ENCODE data around the gene SPAAR. TPM values are rescaled to one million over a fixed set of nuclear protein-coding genes. Genes with fewer than 3 reads are reported as not detected.
"Not testable (repeated sequence)": the region's sequence is repeated elsewhere in the genome, so short reads cannot be mapped to it uniquely, and the experiment has no call there.

The SPAAR gene
- total RNA-seq, 1 donor from 2014 or later = 0.56 TPM

DNA sequence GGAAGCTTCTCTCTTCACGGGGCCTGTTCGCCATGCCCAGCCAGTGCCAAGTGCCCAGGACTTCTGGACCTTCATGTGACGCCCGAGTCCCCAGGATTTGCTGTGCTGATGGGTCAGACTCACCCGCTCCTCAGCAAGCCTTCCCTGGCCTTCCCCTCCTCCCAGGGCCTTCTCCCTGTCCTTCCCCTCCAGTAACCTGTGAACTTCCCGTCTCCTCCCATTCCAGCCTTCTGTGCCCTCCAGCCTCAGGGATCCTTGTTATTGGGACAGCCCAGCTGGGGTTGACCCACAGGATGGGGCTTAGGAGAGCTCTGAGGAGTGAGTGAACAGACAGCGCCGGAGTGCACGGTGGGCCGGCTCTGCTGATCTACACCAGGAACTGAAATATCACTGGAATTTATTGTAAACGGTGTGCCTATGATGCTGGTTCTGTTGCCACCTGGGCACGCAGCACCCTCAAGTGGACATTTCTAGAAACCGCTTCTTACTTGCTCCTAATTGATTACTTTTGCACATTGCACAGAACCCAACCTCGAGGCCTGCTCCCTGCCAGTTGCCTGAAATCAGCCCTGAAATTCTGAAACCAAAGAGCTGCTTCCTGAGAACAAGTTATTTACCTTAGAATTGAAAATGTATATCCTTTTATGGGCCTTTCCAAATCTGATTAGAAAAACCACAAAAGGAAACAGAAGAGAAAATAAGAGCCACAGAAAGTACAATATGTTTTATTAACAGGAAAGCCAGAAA, 1.5 kb downstream of the SPAAR start:
- Mint-ChIP-seq H3K4me1 (ENCODE audit: unreplicated experiment) (peaks cover 59% of the 10 kb centered on the region), H3K4me3 (ENCODE audit: unreplicated experiment) (peak overlapping the region; percentile 31), H3K27me3 (ENCODE audit: unreplicated experiment) (no peaks in the 10 kb centered on the region), H3K9me3 (ENCODE audit: unreplicated experiment) (no peaks in the 10 kb centered on the region), H3K27ac (ENCODE audit: unreplicated experiment) (peak overlapping the region; percentile 92), H3K36me3 (ENCODE audit: unreplicated experiment) (no peaks in the 10 kb centered on the region)
- no peak for DNase-seq (ENCODE audit: extremely low spot score, unreplicated experiment)
- TF ChIP-seq, protein P1, sequence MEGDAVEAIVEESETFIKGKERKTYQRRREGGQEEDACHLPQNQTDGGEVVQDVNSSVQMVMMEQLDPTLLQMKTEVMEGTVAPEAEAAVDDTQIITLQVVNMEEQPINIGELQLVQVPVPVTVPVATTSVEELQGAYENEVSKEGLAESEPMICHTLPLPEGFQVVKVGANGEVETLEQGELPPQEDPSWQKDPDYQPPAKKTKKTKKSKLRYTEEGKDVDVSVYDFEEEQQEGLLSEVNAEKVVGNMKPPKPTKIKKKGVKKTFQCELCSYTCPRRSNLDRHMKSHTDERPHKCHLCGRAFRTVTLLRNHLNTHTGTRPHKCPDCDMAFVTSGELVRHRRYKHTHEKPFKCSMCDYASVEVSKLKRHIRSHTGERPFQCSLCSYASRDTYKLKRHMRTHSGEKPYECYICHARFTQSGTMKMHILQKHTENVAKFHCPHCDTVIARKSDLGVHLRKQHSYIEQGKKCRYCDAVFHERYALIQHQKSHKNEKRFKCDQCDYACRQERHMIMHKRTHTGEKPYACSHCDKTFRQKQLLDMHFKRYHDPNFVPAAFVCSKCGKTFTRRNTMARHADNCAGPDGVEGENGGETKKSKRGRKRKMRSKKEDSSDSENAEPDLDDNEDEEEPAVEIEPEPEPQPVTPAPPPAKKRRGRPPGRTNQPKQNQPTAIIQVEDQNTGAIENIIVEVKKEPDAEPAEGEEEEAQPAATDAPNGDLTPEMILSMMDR (IDR thresholded peaks at IDR 0.05) = peak; percentile 68

DNA sequence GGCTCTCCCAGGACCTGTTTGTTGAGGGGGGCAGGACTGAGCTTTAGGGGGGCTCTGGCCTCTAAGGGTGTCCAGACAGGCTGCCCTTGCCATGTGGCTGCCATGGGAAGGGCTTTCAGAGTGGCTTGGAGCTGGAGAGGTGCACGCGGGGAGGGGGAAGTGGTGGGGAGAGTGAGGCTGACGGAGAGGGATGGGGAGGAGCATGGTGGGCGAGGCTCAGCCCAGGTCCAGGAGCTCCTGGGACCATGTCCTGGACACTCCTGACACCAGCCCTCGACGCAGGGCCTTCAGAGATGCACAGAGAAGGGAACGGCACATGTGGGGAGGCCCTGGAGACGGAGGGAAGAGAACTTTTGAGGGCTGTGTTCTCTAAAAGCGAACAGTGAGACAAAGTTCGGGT, 2.4 kb downstream of the SPAAR start:
- DNase-seq (ENCODE audit: extremely low spot score, unreplicated experiment) = no peak
- no peaks in the 10 kb centered on the region for H3K9me3 Mint-ChIP-seq (ENCODE audit: unreplicated experiment)
- H3K36me3 Mint-ChIP-seq (ENCODE audit: unreplicated experiment) = no peaks in the 10 kb centered on the region
- peak overlapping the region; percentile 50 for H3K27ac Mint-ChIP-seq (ENCODE audit: unreplicated experiment)
- H3K4me1 Mint-ChIP-seq (ENCODE audit: unreplicated experiment) = peaks cover 50% of the 10 kb centered on the region
- TF ChIP-seq, protein P1 (IDR thresholded peaks at IDR 0.05) = no peak
- H3K4me3 Mint-ChIP-seq (ENCODE audit: unreplicated experiment) = no peak overlapping the region
- H3K27me3 Mint-ChIP-seq (ENCODE audit: unreplicated experiment) = no peaks in the 10 kb centered on the region

DNA sequence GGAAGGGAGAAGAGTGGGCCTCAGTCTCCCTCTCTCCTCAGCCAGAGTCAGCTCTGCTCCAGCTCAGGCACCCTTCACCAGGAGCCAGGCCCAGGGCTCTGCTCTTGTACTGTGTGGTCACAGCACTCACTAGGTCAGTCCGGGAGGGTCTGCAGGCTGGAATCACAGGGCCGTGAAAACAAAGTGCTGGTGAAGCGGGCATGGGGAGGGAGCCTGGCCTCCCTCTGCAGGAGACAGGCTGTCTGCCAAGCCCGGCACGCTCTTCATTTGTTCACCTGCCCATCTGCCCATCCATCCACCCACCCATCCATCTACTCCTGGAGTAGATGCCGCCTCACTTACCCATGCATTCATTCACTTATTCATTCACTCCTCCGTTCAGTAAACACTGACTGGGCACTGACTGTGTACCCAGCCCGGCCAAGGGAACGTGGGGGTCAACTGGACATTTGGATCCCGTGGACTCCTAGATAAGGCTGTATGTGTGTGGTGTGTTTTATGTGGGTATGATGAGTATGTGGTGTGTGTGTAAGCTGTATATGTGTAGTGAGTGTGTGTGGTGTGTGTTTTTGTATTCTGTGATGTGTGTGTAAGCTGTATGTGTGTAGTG, 3.6 kb downstream of the SPAAR start:
- Mint-ChIP-seq H3K9me3 (ENCODE audit: unreplicated experiment) (no peaks in the 10 kb centered on the region), H3K4me1 (ENCODE audit: unreplicated experiment) (peaks cover 41% of the 10 kb centered on the region), H3K4me3 (ENCODE audit: unreplicated experiment) (no peak overlapping the region), H3K36me3 (ENCODE audit: unreplicated experiment) (no peaks in the 10 kb centered on the region), H3K27me3 (ENCODE audit: unreplicated experiment) (no peaks in the 10 kb centered on the region), H3K27ac (ENCODE audit: unreplicated experiment) (no peak overlapping the region)
- DNase-seq (ENCODE audit: extremely low spot score, unreplicated experiment) = no peak
- TF ChIP-seq, protein P1 (IDR thresholded peaks at IDR 0.05) = no peak

DNA sequence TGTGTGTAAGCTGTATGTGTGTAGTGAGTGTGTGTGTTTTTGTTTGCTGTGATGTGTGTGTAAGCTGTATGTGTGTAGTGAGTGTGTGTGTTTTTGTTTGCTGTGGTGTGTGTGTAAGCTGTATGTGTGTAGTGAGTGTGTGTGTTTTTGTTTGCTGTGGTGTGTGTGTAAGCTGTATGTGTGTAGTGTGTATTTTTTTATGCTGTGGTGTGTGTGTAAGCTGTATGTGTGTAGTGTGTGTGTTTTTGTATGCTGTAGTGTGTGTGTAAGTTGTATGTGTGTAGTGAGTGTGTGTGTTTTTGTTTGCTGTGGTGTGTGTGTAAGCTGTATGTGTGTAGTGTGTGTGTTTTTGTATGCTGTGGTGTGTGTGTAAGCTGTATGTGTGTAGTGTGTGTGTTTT, 4.1 kb downstream of the SPAAR start:
- H3K4me1 Mint-ChIP-seq (ENCODE audit: unreplicated experiment) = peaks cover 38% of the 10 kb centered on the region
- not testable (repeated sequence) for H3K9me3 Mint-ChIP-seq (ENCODE audit: unreplicated experiment); H3K4me3 Mint-ChIP-seq (ENCODE audit: unreplicated experiment)

DNA sequence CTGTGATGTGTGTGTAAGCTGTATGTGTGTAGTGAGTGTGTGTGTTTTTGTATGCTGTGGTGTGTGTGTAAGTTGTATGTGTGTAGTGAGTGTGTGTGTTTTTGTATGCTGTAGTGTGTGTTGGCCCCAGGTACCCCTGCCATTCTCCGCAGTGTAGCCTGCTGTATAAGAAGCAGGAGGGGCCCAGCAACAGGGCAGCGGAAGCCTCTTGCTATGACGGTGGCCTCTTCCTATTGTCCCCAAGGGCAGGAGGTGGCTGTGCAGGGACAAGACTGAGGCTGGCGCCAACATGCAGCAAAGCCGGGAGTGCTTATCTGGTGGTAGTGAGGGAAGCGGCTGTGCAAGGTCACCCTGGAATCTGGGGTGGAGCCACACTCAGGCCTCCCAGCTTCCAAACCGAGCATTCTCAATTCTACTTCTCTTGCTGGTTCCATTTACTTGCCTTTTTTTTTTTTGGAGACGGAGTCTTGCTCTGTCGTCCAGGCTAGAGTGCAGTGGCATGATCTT, 5.1 kb downstream of the SPAAR start:
- H3K36me3 Mint-ChIP-seq (ENCODE audit: unreplicated experiment) = no peaks in the 10 kb centered on the region
- TF ChIP-seq, protein P1 (IDR thresholded peaks at IDR 0.05) = no peak
- no peak overlapping the region for H3K27ac Mint-ChIP-seq (ENCODE audit: unreplicated experiment)
- DNase-seq (ENCODE audit: extremely low spot score, unreplicated experiment) = no peak
- peaks cover 35% of the 10 kb centered on the region for H3K4me1 Mint-ChIP-seq (ENCODE audit: unreplicated experiment)
- H3K4me3 Mint-ChIP-seq (ENCODE audit: unreplicated experiment) = no peak overlapping the region
- H3K27me3 Mint-ChIP-seq (ENCODE audit: unreplicated experiment) = no peaks in the 10 kb centered on the region
- no peaks in the 10 kb centered on the region for H3K9me3 Mint-ChIP-seq (ENCODE audit: unreplicated experiment)

More for the DNA sequence above, 4.1 kb downstream of the SPAAR start:
- not testable (repeated sequence) for DNase-seq (ENCODE audit: extremely low spot score, unreplicated experiment); H3K27ac Mint-ChIP-seq (ENCODE audit: unreplicated experiment); H3K36me3 Mint-ChIP-seq (ENCODE audit: unreplicated experiment); H3K27me3 Mint-ChIP-seq (ENCODE audit: unreplicated experiment)

Measured in osteocyte (in vitro differentiated cells).